Measurements from ENCODE around the gene FNIP2.

Gene FNIP2

DNA sequence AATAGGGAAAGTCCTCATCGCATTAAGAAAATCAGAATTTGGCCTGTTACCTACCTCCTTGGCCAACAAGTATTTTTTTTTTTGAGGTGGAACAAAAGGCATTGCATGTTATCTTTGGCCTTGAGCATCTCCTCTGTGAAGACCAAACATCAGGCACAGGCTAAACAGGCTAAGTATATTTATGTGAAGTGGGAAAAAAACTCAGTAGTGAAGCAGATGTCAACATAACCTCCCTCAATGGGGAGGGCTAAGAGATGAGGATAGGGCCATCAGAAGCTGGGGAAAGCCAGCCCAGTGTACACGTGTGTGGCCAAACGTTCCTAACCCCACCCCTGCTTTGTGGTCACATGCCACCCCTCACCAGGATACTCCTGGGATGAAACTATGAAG is 102.5 kb downstream of the FNIP2 start:
- TF ChIP-seq, protein P1, sequence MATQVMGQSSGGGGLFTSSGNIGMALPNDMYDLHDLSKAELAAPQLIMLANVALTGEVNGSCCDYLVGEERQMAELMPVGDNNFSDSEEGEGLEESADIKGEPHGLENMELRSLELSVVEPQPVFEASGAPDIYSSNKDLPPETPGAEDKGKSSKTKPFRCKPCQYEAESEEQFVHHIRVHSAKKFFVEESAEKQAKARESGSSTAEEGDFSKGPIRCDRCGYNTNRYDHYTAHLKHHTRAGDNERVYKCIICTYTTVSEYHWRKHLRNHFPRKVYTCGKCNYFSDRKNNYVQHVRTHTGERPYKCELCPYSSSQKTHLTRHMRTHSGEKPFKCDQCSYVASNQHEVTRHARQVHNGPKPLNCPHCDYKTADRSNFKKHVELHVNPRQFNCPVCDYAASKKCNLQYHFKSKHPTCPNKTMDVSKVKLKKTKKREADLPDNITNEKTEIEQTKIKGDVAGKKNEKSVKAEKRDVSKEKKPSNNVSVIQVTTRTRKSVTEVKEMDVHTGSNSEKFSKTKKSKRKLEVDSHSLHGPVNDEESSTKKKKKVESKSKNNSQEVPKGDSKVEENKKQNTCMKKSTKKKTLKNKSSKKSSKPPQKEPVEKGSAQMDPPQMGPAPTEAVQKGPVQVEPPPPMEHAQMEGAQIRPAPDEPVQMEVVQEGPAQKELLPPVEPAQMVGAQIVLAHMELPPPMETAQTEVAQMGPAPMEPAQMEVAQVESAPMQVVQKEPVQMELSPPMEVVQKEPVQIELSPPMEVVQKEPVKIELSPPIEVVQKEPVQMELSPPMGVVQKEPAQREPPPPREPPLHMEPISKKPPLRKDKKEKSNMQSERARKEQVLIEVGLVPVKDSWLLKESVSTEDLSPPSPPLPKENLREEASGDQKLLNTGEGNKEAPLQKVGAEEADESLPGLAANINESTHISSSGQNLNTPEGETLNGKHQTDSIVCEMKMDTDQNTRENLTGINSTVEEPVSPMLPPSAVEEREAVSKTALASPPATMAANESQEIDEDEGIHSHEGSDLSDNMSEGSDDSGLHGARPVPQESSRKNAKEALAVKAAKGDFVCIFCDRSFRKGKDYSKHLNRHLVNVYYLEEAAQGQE (IDR thresholded peaks at IDR 0.05; ENCODE audit: low read depth) = no peak

GRCh38 chr4:158873795-158874401 is 105.1 kb downstream of the FNIP2 start:
- TF ChIP-seq TCF12 (IDR thresholded peaks at IDR 0.05; ENCODE audit: low read depth) (no peak), FOXM1 (IDR thresholded peaks at IDR 0.05; ENCODE audit: borderline replicate concordance, low read depth) (no peak), EGR1 (IDR thresholded peaks at IDR 0.05) (no peak), YY1 (IDR thresholded peaks at IDR 0.05; ENCODE audit: low read depth) (no peak), TAF1 (IDR thresholded peaks at IDR 0.05; ENCODE audit: low read depth) (no peak), NFIC (IDR thresholded peaks at IDR 0.05) (no peak), TEAD4 (IDR thresholded peaks at IDR 0.05) (no peak), ZBTB7A (IDR thresholded peaks at IDR 0.05; ENCODE audit: low read depth) (no peak), RAD21 (IDR thresholded peaks at IDR 0.05; ENCODE audit: low read depth) (no peak), EP300 (IDR thresholded peaks at IDR 0.05; ENCODE audit: borderline replicate concordance) (no peak), MAX (IDR thresholded peaks at IDR 0.05) (no peak), CREB1 (IDR thresholded peaks at IDR 0.05; ENCODE audit: low read depth) (no peak), CEBPB (IDR thresholded peaks at IDR 0.05) (no peak)
- TF ChIP-seq, protein P2, sequence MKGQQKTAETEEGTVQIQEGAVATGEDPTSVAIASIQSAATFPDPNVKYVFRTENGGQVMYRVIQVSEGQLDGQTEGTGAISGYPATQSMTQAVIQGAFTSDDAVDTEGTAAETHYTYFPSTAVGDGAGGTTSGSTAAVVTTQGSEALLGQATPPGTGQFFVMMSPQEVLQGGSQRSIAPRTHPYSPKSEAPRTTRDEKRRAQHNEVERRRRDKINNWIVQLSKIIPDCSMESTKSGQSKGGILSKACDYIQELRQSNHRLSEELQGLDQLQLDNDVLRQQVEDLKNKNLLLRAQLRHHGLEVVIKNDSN (IDR thresholded peaks at IDR 0.05) = no peak
- TF ChIP-seq, protein P1 (IDR thresholded peaks at IDR 0.05; ENCODE audit: low read depth) = no peak

GRCh38 chr4:158875026-158875425 is 106.2 kb downstream of the FNIP2 start:
- no peak for TF ChIP-seq NFIC (IDR thresholded peaks at IDR 0.05)
- no peak for TF ChIP-seq TAF1 (IDR thresholded peaks at IDR 0.05; ENCODE audit: low read depth)
- no peak for TF ChIP-seq CEBPB (IDR thresholded peaks at IDR 0.05)
- no peak for TF ChIP-seq MAX (IDR thresholded peaks at IDR 0.05)
- TF ChIP-seq YY1 (IDR thresholded peaks at IDR 0.05; ENCODE audit: low read depth) = no peak
- TF ChIP-seq EGR1 (IDR thresholded peaks at IDR 0.05) = no peak
- no peak for TF ChIP-seq TCF12 (IDR thresholded peaks at IDR 0.05; ENCODE audit: low read depth)
- TF ChIP-seq, protein P2 (IDR thresholded peaks at IDR 0.05) = no peak
- TF ChIP-seq ZBTB7A (IDR thresholded peaks at IDR 0.05; ENCODE audit: low read depth) = no peak
- no peak for TF ChIP-seq TEAD4 (IDR thresholded peaks at IDR 0.05)
- no peak for TF ChIP-seq FOXM1 (IDR thresholded peaks at IDR 0.05; ENCODE audit: borderline replicate concordance, low read depth)
- no peak for TF ChIP-seq CREB1 (IDR thresholded peaks at IDR 0.05; ENCODE audit: low read depth)
- no peak for TF ChIP-seq EP300 (IDR thresholded peaks at IDR 0.05; ENCODE audit: borderline replicate concordance)
- TF ChIP-seq RAD21 (IDR thresholded peaks at IDR 0.05; ENCODE audit: low read depth) = no peak
- TF ChIP-seq, protein P1 (IDR thresholded peaks at IDR 0.05; ENCODE audit: low read depth) = no peak

DNA sequence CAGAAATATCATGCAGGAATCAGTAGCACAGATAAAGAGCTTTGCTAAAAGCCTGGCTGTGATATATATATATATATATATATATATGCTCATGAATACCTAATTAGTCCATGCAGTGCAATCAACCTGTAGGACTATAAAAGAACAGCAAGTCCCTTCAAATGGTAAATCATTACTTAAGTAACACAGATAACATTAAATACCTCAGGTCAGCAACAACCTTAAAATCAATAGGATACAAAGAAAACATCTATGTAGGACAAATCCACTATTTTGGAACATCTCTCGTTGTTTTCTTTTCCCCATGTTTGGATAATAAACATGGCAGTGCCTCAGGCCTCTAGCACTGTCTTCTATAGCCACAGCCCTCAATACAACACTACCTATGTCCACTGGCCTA is 106.6 kb downstream of the FNIP2 start:
- no peak for TF ChIP-seq EP300 (IDR thresholded peaks at IDR 0.05; ENCODE audit: borderline replicate concordance)
- no peak for TF ChIP-seq EGR1 (IDR thresholded peaks at IDR 0.05)
- TF ChIP-seq MAX (IDR thresholded peaks at IDR 0.05) = no peak
- TF ChIP-seq CREB1 (IDR thresholded peaks at IDR 0.05; ENCODE audit: low read depth) = no peak
- no peak for TF ChIP-seq TCF12 (IDR thresholded peaks at IDR 0.05; ENCODE audit: low read depth)
- TF ChIP-seq CEBPB (IDR thresholded peaks at IDR 0.05) = no peak
- no peak for TF ChIP-seq ZBTB7A (IDR thresholded peaks at IDR 0.05; ENCODE audit: low read depth)
- no peak for TF ChIP-seq NFIC (IDR thresholded peaks at IDR 0.05)
